Coronary artery (tissue), 2 donors: ENCODE measurements around the gene SETBP1.

Experiments used
- DNase-seq: peaks from one replicate; pipeline ENCODE4 v3.0.0-alpha.2; 2017; ENCODE audit warnings: low spot score
- H3K27ac ChIP-seq, 2 donors: fragments of 200-600 bp; sonication (generic); one replicate each; pipeline ENCODE4 v1.5.1; 2016 to 2019
- H3K4me3 ChIP-seq: fragments of 200-600 bp; sonication (generic); 2 replicates; pipeline ENCODE4 v1.5.1; 2016; ENCODE audit warnings: mild to moderate bottlenecking, moderate library complexity
- TF ChIP-seq, protein P1 (sequence below): fragments of 200-600 bp; sonication (generic); IDR thresholded peaks from one replicate; pipeline ENCODE4 v1.5.1; 2019; ENCODE audit warnings: antibody characterized with exemption

SETBP1 gene

DNA sequence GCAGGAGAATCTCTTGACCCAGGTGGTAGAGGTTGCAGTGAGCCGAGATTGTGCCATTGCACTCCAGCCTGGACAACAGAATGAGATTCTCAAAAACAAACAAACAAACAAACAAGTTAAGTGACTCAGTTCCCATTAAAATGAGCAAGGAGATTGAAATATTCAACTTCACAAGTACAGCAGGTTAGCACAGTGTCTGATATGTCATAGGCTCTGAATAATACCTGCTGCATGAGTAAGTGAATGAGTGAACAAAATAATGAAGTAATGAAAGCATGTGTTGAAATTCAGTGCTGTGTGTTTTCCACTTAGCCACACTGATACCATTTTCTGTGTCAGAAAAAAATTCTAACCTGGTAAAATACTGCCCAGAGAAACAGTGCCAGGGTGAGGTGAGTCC lies 41.9 kb upstream of the SETBP1 start:
- H3K4me3 ChIP-seq = no peak overlapping the region
- no peak overlapping the region for H3K27ac ChIP-seq
- TF ChIP-seq, protein P1, sequence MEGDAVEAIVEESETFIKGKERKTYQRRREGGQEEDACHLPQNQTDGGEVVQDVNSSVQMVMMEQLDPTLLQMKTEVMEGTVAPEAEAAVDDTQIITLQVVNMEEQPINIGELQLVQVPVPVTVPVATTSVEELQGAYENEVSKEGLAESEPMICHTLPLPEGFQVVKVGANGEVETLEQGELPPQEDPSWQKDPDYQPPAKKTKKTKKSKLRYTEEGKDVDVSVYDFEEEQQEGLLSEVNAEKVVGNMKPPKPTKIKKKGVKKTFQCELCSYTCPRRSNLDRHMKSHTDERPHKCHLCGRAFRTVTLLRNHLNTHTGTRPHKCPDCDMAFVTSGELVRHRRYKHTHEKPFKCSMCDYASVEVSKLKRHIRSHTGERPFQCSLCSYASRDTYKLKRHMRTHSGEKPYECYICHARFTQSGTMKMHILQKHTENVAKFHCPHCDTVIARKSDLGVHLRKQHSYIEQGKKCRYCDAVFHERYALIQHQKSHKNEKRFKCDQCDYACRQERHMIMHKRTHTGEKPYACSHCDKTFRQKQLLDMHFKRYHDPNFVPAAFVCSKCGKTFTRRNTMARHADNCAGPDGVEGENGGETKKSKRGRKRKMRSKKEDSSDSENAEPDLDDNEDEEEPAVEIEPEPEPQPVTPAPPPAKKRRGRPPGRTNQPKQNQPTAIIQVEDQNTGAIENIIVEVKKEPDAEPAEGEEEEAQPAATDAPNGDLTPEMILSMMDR = no peak
- no peak for DNase-seq

GRCh38 chr18:44643004-44643403 lies 37.7 kb upstream of the SETBP1 start:
- TF ChIP-seq, protein P1 = no peak
- DNase-seq = no peak
- Histone ChIP-seq H3K4me3 (no peak overlapping the region), H3K27ac (no peak overlapping the region)

GRCh38 chr18:44651478-44651877 lies 29.2 kb upstream of the SETBP1 start:
- TF ChIP-seq, protein P1 = no peak
- no peak overlapping the region for H3K27ac ChIP-seq
- H3K4me3 ChIP-seq = no peak overlapping the region
- DNase-seq = no peak

DNA sequence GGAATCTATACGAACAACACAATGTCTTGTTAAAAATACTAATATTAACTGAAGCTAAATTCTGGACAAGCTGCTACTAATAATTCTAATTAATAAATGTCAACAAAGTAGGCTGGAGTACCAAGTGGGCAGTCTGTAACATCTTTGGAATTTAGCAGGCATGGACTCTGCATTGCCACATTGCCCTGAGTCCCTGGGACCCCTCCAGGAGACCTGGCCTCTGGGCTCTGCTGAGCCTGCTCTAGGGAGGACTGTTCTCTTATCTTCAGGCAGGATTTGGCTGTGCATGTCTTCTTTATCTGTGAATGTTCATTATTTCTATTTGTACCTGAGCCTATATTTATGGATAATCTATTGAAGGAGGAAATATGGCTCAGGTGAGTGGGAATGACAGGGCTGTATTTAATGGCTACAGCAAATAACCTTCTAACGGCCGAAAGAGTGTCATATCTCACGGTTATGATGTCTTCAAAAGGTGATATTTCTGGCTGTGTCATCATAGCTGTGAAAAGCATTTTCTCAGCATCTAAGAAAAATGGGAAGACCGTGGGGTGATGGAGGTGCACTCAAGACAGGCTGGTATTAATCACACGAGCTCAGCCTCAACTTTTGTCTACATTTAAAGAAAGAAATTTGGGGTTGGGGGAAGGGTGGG lies 28.6 kb upstream of the SETBP1 start:
- H3K27ac ChIP-seq = no peak overlapping the region
- no peak overlapping the region for H3K4me3 ChIP-seq
- TF ChIP-seq, protein P1 = no peak
- DNase-seq = no peak

GRCh38 chr18:44652722-44653121 lies 28.0 kb upstream of the SETBP1 start:
- DNase-seq = no peak
- TF ChIP-seq, protein P1 = no peak
- no peak overlapping the region for H3K27ac ChIP-seq
- no peak overlapping the region for H3K4me3 ChIP-seq

DNA sequence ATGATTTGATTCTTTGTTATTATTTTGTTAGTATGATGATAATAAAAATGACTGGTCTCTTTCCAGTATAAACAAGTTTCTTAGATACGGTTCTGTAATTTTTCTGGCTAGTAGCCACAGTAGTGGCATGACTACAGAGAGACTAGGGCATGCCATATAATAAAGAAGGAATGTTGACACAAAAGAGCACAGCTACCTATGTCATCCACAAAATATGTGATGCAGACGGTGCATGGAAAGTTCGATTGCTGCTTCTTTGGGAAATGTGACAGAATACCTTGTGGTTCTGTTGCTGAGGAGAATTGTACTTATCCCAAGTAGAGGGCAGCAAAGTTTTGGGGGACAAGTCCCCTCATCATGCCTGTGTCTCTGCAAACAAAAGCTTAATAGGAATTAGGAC lies 26.1 kb upstream of the SETBP1 start:
- no peak for DNase-seq
- TF ChIP-seq, protein P1 = no peak
- Histone ChIP-seq H3K4me3 (no peak overlapping the region), H3K27ac (no peak overlapping the region)

- H3K27ac ChIP-seq = no peak overlapping the region
- TF ChIP-seq, protein P1 = no peak
- no peak for DNase-seq
- H3K4me3 ChIP-seq = no peak overlapping the region
Measured at GRCh38 chr18:44655435-44655834, 25.3 kb upstream of the SETBP1 start.
